HepG2 (cell line): Measurements from ENCODE around the gene TMEM107. TPM values are rescaled to one million over a fixed set of nuclear protein-coding genes. Genes with fewer than 3 reads are reported as not detected.
A peak's percentile ranks its signal among the peaks of the same experiment; 100 is the strongest.

Experiments
- AGO1 ChIP-seq: fragments of 200-400 bp; formaldehyde crosslinking; IDR thresholded peaks from 2 replicates; pipeline ENCODE4 v1.6.1; 2017; ENCODE audit warnings: mild to moderate bottlenecking, low read depth, low read length, moderate library complexity; ENCODE audit not compliant: poor library complexity, severe bottlenecking
- CBX5 ChIP-seq: sonication (generic); formaldehyde crosslinking; IDR thresholded peaks from 2 replicates; pipeline ENCODE4 v1.4.0; 2020; ENCODE audit warnings: missing genetic modification reagents, borderline replicate concordance
- DZIP1 ChIP-seq: sonication (generic); formaldehyde crosslinking; IDR thresholded peaks from 2 replicates; pipeline ENCODE4 v1.5.0; 2020; ENCODE audit warnings: mild to moderate bottlenecking, missing genetic modification reagents
- FUBP1 ChIP-seq: sonication (generic); formaldehyde crosslinking; IDR thresholded peaks from 2 replicates; pipeline ENCODE4 v1.5.1; 2020; ENCODE audit warnings: missing genetic modification reagents, mild to moderate bottlenecking, borderline replicate concordance
- HDAC2 ChIP-seq: sonication (generic); formaldehyde crosslinking; IDR thresholded peaks from 2 replicates; pipeline ENCODE4 v1.4.0; 2020; ENCODE audit warnings: missing genetic modification reagents
- ISX ChIP-seq: sonication (generic); formaldehyde crosslinking; conservative IDR thresholded peaks from 2 replicates; pipeline ENCODE4 v1.5.0; 2020; ENCODE audit warnings: missing genetic modification reagents
- PAWR ChIP-seq: sonication (generic); formaldehyde crosslinking; IDR thresholded peaks from 2 replicates; pipeline ENCODE4 v1.4.0; 2020; ENCODE audit warnings: missing genetic modification reagents, mild to moderate bottlenecking, borderline replicate concordance
- PCBP2 ChIP-seq: fragments of 200-400 bp; formaldehyde crosslinking; optimal IDR thresholded peaks from 2 replicates; pipeline ENCODE3; 2018; ENCODE audit warnings: low read length, low read depth; ENCODE audit not compliant: poor library complexity, severe bottlenecking
- REXO4 ChIP-seq: sonication (generic); formaldehyde crosslinking; IDR thresholded peaks from 2 replicates; pipeline ENCODE4 v1.8.0; 2022; ENCODE audit warnings: missing genetic modification reagents, mild to moderate bottlenecking, borderline replicate concordance
- RFX1 ChIP-seq: fragments of 450-650 bp; IDR thresholded peaks from 2 replicates; pipeline ENCODE4 v1.6.1; 2017
- SRSF9 ChIP-seq: fragments of 200-400 bp; formaldehyde crosslinking; IDR thresholded peaks from 2 replicates; pipeline ENCODE4 v1.6.1; 2018; ENCODE audit warnings: borderline replicate concordance, mild to moderate bottlenecking, low read depth, low read length; ENCODE audit not compliant: insufficient read depth, poor library complexity, severe bottlenecking
- TCF7 ChIP-seq: sonication (generic); IDR thresholded peaks from 2 replicates; pipeline ENCODE4 v1.6.1; 2016; ENCODE audit warnings: antibody characterized with exemption, low read depth
- ZBTB2 ChIP-seq: sonication (generic); formaldehyde crosslinking; IDR thresholded peaks from 2 replicates; pipeline ENCODE4 v1.8.0; 2022; ENCODE audit warnings: low read depth, missing genetic modification reagents
- ZFP1 ChIP-seq: IDR thresholded peaks from 2 replicates; pipeline ENCODE4 v1.6.1; 2016
- ZNF124 ChIP-seq: sonication (generic); formaldehyde crosslinking; IDR thresholded peaks from 2 replicates; pipeline ENCODE4 v1.4.0; 2020; ENCODE audit warnings: missing genetic modification reagents
- ZNF142 ChIP-seq: sonication (generic); formaldehyde crosslinking; IDR thresholded peaks from 2 replicates; pipeline ENCODE4 v1.4.0; 2020; ENCODE audit warnings: missing genetic modification reagents
- ZNF234 ChIP-seq: sonication (generic); formaldehyde crosslinking; conservative IDR thresholded peaks from 2 replicates; pipeline ENCODE4 v1.5.1; 2020; ENCODE audit warnings: mild to moderate bottlenecking, missing genetic modification reagents
- polyA plus RNA-seq, 8 experiments: library from polyadenylated mRNA; depleted of rRNA in 3 of 8; stranded (reverse) in 7 of 8; unstranded in 1 of 8; fragments of >200 nt; fragmentation: Illumina TruSeq in 4 of 8; extraction: Trizol in 4 of 8; gene quantifications; 2 replicates each; pipeline versions ENCODE4 v1.2.1 to v1.2.3, GENCODE V29; 2011 to 2016; ENCODE audit warnings: low read depth in 4 of 8, missing spikeins in 1 of 8, mixed read lengths in 1 of 8; ENCODE audit not compliant: insufficient read depth in 1 of 8
- total RNA-seq, 5 experiments: library from RNA; depleted of rRNA; stranded (reverse); fragments of >200 nt; fragmentation: Illumina TruSeq; extraction: Trizol; gene quantifications; 2 replicates each; pipeline ENCODE4 v1.2.3, GENCODE V29; 2016; ENCODE audit warnings: low read depth in 1 of 5

Gene TMEM107
- total and polyA plus RNA-seq, 2 of the 13 experiments (the other 11 are each of a cell fraction or from before 2014, with no cell fraction given), result 7.2 to 15.3 TPM

- TF ChIP-seq DZIP1 (CRISPR knock-in tag) (no peak), CBX5 (CRISPR knock-in tag) (no peak), RFX1 (peak; percentile 90), HDAC2 (CRISPR knock-in tag) (0 out of 2 replicates have a peak, but pooled peaks have one; percentile 6), ZNF142 (0 out of 2 replicates have a peak, but pooled peaks have one; percentile 13), SRSF9 (no peak), REXO4 (CRISPR knock-in tag) (no peak), FUBP1 (CRISPR knock-in tag) (no peak), TCF7 (no peak), ZNF124 (CRISPR knock-in tag) (no peak), AGO1 (peak; percentile 49), ZFP1 (CRISPR knock-in tag) (no peak), PAWR (CRISPR knock-in tag) (no peak), ZBTB2 (CRISPR knock-in tag) (no peak), ZNF234 (peak; percentile 57; the same call in 1 of the 2 replicates), ISX (CRISPR knock-in tag) (no peak), PCBP2 (no peak)
Observed at GRCh38 chr17:8176197-8176940, at the start of gene TMEM107 (continued).
